Calu3 (cell line): ENCODE data around the gene COCH. TPM values are rescaled to one million over a fixed set of nuclear protein-coding genes. Genes with fewer than 3 reads are reported as not detected.

Source experiments
- BruUV-seq: library from RNA; stranded (reverse); fragments of 400-500 nt; replicated peaks from 2 replicates; lab custom pipeline; 2021; lab: Mats Ljungman, UMichigan
- CTCF ChIA-PET: fragments of 300-600 bp; sonication (Branson Sonifier 250); formaldehyde crosslinking; loops from one replicate; lab custom pipeline; 2022; ENCODE audit warnings: antibody characterized with exemption; lab: Charles Lee
- DNase-seq: peaks from one replicate; pipeline ENCODE4 v3.0.0; 2022
- H3K27ac Mint-ChIP-seq: one replicate; pipeline ENCODE4 v1.8.0; 2022; ENCODE audit warnings: mixed read lengths; ENCODE audit not compliant: unreplicated experiment
- H3K27me3 Mint-ChIP-seq: one replicate; pipeline ENCODE4 v1.8.0; 2022; ENCODE audit warnings: mixed read lengths; ENCODE audit not compliant: unreplicated experiment
- H3K36me3 Mint-ChIP-seq: one replicate; pipeline ENCODE4 v1.8.0; 2022; ENCODE audit warnings: mild to moderate bottlenecking, moderate library complexity, mixed read lengths; ENCODE audit not compliant: insufficient read depth, unreplicated experiment
- H3K4me1 Mint-ChIP-seq: one replicate; pipeline ENCODE4 v1.8.0; 2022; ENCODE audit warnings: mild to moderate bottlenecking, low read depth, mixed read lengths; ENCODE audit not compliant: unreplicated experiment
- H3K4me3 Mint-ChIP-seq: one replicate; pipeline ENCODE4 v1.8.0; 2022; ENCODE audit warnings: mild to moderate bottlenecking, low read depth, moderate library complexity, mixed read lengths; ENCODE audit not compliant: unreplicated experiment
- H3K9me3 Mint-ChIP-seq: one replicate; pipeline ENCODE4 v1.8.0; 2022; ENCODE audit warnings: low read depth, mixed read lengths; ENCODE audit not compliant: unreplicated experiment
- intact Hi-C: fragments of 100-400 bp; cut with micrococcal nuclease; formaldehyde crosslinking; loops from one replicate; pipeline ENCODE4 v1.10.0; 2022; ENCODE audit not compliant: unreplicated experiment
- total RNA-seq: library from RNA; stranded (reverse); gene quantifications from 2 replicates; pipeline ENCODE4 v1.2.3, GENCODE V29; 2022
- TF ChIP-seq, protein P1 (sequence below): fragments of 200-600 bp; IDR thresholded peaks from one replicate; pipeline ENCODE4 v1.8.0; 2022; ENCODE audit warnings: antibody characterized with exemption; ENCODE audit not compliant: unreplicated experiment

The COCH gene
- total RNA-seq, 1 experiment from 2014 or later = 15.8 TPM

GRCh38 chr14:30884901-30885300, 10.5 kb downstream of the COCH start:
- H3K27ac Mint-ChIP-seq = no peak overlapping the region
- intact Hi-C loops = no loop called here
- H3K27me3 Mint-ChIP-seq = no peaks in the 10 kb centered on the region
- peaks cover 20% of the 10 kb centered on the region for H3K36me3 Mint-ChIP-seq
- TF ChIP-seq, protein P1, sequence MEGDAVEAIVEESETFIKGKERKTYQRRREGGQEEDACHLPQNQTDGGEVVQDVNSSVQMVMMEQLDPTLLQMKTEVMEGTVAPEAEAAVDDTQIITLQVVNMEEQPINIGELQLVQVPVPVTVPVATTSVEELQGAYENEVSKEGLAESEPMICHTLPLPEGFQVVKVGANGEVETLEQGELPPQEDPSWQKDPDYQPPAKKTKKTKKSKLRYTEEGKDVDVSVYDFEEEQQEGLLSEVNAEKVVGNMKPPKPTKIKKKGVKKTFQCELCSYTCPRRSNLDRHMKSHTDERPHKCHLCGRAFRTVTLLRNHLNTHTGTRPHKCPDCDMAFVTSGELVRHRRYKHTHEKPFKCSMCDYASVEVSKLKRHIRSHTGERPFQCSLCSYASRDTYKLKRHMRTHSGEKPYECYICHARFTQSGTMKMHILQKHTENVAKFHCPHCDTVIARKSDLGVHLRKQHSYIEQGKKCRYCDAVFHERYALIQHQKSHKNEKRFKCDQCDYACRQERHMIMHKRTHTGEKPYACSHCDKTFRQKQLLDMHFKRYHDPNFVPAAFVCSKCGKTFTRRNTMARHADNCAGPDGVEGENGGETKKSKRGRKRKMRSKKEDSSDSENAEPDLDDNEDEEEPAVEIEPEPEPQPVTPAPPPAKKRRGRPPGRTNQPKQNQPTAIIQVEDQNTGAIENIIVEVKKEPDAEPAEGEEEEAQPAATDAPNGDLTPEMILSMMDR = no peak
- H3K4me1 Mint-ChIP-seq = no peaks in the 10 kb centered on the region
- CTCF ChIA-PET = no interaction called here
- BruUV-seq = no TSS peak
- H3K9me3 Mint-ChIP-seq = no peaks in the 10 kb centered on the region
- H3K4me3 Mint-ChIP-seq = no peak overlapping the region
- DNase-seq = no peak

GRCh38 chr14:30885840-30886740, 11.7 kb downstream of the COCH start:
- intact Hi-C loops = no loop called here
- no peaks in the 10 kb centered on the region for H3K4me1 Mint-ChIP-seq
- H3K27ac Mint-ChIP-seq = no peak overlapping the region
- no peak for DNase-seq
- CTCF ChIA-PET = no interaction called here
- TF ChIP-seq, protein P1 = no peak
- H3K9me3 Mint-ChIP-seq = no peaks in the 10 kb centered on the region
- no peaks in the 10 kb centered on the region for H3K27me3 Mint-ChIP-seq
- H3K4me3 Mint-ChIP-seq = no peak overlapping the region
- BruUV-seq = no TSS peak
- peaks cover 20% of the 10 kb centered on the region for H3K36me3 Mint-ChIP-seq

DNA sequence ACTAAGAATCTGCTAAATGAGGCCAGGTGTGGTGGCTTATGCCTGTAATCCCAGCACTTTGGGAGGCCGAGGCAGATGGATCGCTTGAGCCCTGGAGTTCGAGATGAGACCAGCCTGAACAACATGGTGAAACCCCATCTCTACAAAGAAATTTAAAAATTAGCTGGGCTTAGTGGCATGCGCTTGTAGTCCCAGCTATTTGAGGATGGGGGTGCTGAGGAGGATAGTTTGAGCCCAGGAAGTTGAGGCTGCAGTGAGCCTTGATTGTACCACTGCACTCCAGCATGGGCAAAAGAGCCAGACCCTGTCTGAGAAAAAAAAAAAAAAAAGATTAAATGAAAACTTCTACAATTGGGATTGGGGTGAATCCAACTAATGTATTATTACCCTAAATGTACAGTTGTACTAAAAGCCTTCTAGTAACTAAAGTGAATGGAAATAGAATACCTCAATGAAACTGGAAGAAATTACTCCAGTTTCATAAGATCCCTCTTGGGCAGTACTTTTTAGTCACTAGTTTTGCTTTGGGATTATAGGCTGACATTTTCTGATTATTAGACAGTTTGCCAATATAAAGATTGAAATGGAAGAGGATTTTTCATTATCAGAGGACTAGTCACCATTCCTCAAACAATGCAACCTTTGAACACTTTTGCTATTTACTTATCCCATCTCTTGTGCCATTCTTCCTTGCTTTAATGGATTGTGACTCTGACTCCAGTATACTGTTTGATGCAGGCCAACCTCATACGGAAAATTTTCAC, 14.3 kb downstream of the COCH start:
- CTCF ChIA-PET = no interaction called here
- peaks cover 20% of the 10 kb centered on the region for H3K36me3 Mint-ChIP-seq
- intact Hi-C loops = no loop called here
- no TSS peak for BruUV-seq
- H3K4me1 Mint-ChIP-seq = no peaks in the 10 kb centered on the region
- no peak for DNase-seq
- H3K27ac Mint-ChIP-seq = no peak overlapping the region
- TF ChIP-seq, protein P1 = no peak
- H3K9me3 Mint-ChIP-seq = no peaks in the 10 kb centered on the region
- H3K27me3 Mint-ChIP-seq = no peaks in the 10 kb centered on the region
- H3K4me3 Mint-ChIP-seq = no peak overlapping the region

DNA sequence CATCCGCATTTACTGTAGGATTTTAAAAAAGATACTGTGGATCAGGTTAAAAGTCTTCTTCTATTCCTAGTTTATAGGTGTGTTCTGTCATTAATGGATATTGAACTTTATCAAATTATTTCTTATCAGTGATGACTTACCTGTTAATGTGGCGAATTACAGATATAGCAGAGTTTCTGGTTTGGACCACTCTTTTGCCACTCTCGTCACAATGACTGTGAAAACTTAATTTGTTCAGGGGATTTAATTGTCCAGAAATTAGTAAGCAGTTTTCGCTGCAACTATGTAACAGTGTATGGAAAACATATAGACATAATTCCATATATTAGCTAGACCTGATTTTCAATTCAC, 14.9 kb downstream of the COCH start:
- no peak for DNase-seq
- no peaks in the 10 kb centered on the region for H3K9me3 Mint-ChIP-seq
- no peak overlapping the region for H3K4me3 Mint-ChIP-seq
- H3K36me3 Mint-ChIP-seq = peaks cover 20% of the 10 kb centered on the region
- CTCF ChIA-PET = no interaction called here
- H3K27ac Mint-ChIP-seq = no peak overlapping the region
- H3K27me3 Mint-ChIP-seq = no peaks in the 10 kb centered on the region
- no peaks in the 10 kb centered on the region for H3K4me1 Mint-ChIP-seq
- TF ChIP-seq, protein P1 = no peak
- intact Hi-C loops = no loop called here
- no TSS peak for BruUV-seq
